Measurements from ENCODE around the gene ESPL1. TPM values are rescaled to one million over a fixed set of nuclear protein-coding genes. Genes with fewer than 3 reads are reported as not detected.

ESPL1 gene
- total RNA-seq, 3 donors from 2014 or later, result 0.33 to 1.3 (median 1.2) TPM

DNA sequence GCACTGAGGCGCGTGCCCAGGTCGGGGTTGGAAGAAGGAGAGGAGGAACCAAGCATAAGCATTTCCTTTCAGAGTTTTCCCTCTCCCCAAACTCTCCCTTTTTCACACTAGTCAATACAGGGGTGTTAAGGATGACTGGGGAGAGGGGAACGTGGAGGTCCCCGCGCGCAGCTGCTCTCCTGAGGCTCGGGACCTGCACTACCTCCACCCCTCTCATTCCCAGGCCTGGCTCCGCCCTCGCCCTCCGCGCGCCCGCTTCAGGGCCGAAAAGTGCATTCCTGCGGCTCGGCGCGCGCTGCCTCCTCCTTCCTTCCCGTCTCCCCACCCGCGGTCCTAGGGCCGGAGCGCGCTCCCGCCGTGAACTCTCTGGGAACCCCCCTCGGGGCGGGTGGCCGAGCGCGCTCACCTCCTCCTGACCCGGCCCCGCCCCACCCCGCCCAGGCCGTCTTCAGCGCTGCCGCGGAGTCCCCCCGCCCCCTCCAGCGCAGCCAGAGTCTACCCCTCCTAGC, 47.4 kb upstream of the ESPL1 start:
- Histone ChIP-seq H3K9me3 (no peaks in the 10 kb centered on the region), H3K27me3 (no peaks in the 10 kb centered on the region), H3K36me3 (no peaks in the 10 kb centered on the region), H3K4me3 (peak overlapping the region; percentile 58 to 77 (median 77)), H3K27ac (peak overlapping the region; percentile 99 to 100), H3K4me1 (peaks cover 30 to 59% of the 10 kb centered on the region in 2 donors)
- DNase-seq (ENCODE audit: low spot score in 2 of 2), result peak; percentile 89 to 93
- TF ChIP-seq POLR2AphosphoS5 (IDR thresholded peaks at IDR 0.05) (no peak), POLR2A (IDR thresholded peaks at IDR 0.05) (no peak)
- TF ChIP-seq, protein P1, sequence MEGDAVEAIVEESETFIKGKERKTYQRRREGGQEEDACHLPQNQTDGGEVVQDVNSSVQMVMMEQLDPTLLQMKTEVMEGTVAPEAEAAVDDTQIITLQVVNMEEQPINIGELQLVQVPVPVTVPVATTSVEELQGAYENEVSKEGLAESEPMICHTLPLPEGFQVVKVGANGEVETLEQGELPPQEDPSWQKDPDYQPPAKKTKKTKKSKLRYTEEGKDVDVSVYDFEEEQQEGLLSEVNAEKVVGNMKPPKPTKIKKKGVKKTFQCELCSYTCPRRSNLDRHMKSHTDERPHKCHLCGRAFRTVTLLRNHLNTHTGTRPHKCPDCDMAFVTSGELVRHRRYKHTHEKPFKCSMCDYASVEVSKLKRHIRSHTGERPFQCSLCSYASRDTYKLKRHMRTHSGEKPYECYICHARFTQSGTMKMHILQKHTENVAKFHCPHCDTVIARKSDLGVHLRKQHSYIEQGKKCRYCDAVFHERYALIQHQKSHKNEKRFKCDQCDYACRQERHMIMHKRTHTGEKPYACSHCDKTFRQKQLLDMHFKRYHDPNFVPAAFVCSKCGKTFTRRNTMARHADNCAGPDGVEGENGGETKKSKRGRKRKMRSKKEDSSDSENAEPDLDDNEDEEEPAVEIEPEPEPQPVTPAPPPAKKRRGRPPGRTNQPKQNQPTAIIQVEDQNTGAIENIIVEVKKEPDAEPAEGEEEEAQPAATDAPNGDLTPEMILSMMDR (IDR thresholded peaks at IDR 0.05), result peak in 1 of 3 donors; percentile 22
- intact Hi-C loops (cut with DNase I; ENCODE audit: low total_unique reads), result no loop called here

DNA sequence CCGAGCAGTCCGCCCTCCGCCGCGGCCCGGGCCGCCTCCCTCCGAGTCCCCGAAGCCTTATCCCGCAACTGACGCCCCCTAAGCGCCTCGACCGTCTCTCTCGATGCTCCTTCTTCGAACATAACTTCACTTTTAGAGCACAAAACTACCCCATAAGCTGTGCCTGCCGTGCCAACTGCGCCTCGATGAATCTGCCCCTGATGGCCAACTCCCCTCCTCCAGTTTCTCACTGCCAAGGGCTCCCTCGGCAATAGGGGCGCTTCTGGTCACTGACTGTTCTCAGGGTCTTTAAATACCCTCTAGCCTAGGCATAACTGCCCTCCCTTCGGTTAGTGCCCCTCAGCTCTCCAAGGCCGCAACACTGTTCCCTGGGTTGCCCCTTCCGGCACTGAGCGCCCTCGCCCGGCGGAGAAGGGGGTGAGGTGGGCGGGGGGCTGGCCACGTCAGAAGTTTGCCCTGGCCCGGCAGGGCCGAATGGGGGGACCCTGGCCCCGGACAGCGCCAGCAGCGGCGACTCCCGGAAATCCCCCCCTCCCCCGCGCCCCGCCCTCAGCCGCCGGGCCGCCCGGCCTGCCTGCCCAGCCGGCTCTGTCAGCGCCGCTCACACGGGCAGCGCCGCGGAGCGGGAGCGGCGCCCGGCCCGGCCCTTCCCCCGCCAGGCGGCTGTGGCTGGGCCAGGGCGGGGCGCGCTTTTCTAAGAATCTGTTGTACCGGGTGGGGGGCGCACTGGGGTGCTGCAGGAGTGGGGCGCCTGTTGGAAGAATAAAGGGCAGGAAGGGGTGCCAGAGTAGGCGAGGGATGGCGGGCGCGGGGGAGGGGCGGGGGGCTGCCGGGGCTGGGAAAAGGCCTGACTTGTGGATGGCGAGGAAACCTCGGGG, 46.7 kb upstream of the ESPL1 start:
- H3K27ac ChIP-seq, result peak overlapping the region; percentile 99 to 100
- H3K36me3 ChIP-seq, result no peaks in the 10 kb centered on the region
- H3K4me1 ChIP-seq, result peaks cover 30 to 59% of the 10 kb centered on the region in 2 donors
- TF ChIP-seq, protein P1 (IDR thresholded peaks at IDR 0.05), result peak in 1 of 3 donors; percentile 17
- TF ChIP-seq POLR2A (IDR thresholded peaks at IDR 0.05) (peak; percentile 61), POLR2AphosphoS5 (IDR thresholded peaks at IDR 0.05) (peak; percentile 36 to 73 (median 53))
- peak; percentile 62 to 77 for DNase-seq (ENCODE audit: low spot score in 2 of 2)
- intact Hi-C loops (cut with DNase I; ENCODE audit: low total_unique reads), result no loop called here
- H3K9me3 ChIP-seq, result no peaks in the 10 kb centered on the region
- peak overlapping the region; percentile 58 to 77 (median 77) for H3K4me3 ChIP-seq
- H3K27me3 ChIP-seq, result no peaks in the 10 kb centered on the region

DNA sequence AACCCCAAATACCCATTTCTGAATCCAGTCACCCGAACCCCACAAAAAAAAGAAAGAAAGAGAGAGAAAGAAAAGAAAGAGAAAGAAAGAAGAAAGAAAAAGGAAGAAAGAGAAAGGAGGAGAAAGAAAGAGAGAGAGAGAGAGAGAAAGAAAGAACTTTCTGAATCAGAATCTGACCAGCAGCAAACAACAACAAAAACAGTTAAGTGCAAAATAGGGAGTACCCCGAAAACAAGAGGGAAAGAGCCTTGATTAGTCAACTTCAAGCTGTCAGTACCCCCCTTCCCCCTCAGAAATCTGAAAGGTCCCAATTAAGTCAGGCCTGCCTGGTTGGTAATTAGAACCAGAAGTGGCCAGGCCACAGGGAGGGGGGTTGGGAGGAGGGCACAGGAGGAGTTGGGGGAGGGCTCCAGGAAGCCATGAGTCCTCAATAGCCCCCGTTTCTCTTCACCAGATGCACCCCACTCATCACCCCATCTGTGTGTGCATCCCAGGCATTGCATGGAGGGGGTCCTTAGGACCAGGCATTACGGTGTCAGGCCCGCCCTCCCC, 45.9 kb upstream of the ESPL1 start:
- intact Hi-C loops (cut with DNase I; ENCODE audit: low total_unique reads), result no loop called here
- TF ChIP-seq, protein P1 (IDR thresholded peaks at IDR 0.05), result no peak
- TF ChIP-seq POLR2AphosphoS5 (IDR thresholded peaks at IDR 0.05) (no peak), POLR2A (IDR thresholded peaks at IDR 0.05) (no peak)
- H3K36me3 ChIP-seq, result no peaks in the 10 kb centered on the region
- peak overlapping the region; percentile 58 to 77 (median 77) for H3K4me3 ChIP-seq
- no peak for DNase-seq (ENCODE audit: low spot score in 2 of 2)
- H3K9me3 ChIP-seq, result no peaks in the 10 kb centered on the region
- H3K4me1 ChIP-seq, result peaks cover 25 to 53% of the 10 kb centered on the region in 2 donors
- H3K27me3 ChIP-seq, result no peaks in the 10 kb centered on the region
- peak overlapping the region; percentile 99 to 100 for H3K27ac ChIP-seq

DNA sequence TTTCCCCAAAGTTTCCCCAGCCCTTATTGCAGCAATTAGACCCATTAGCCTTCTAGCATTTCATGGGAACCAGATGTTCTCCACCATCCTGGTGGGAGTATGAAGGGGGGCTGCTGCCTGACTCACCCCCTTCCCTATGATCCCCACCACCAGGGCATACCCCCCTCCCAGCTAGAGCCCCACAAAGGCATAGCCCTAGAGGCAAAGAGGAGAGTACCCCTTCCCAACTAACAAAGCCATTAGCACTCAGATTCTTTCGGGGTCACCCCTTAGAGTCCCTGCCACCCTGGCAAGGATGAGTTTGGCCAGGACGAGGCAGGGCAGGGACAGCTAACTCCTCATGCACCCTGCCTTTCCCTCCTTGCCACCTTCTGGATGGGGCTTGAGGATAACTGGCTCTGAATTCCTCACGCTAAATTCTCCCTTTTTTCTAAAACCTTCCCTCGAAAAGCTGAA, 45.3 kb upstream of the ESPL1 start:
- Histone ChIP-seq H3K36me3 (no peaks in the 10 kb centered on the region), H3K9me3 (no peaks in the 10 kb centered on the region), H3K27ac (peak overlapping the region; percentile 91 to 99), H3K27me3 (no peaks in the 10 kb centered on the region), H3K4me1 (peaks cover 19 to 47% of the 10 kb centered on the region in 2 donors), H3K4me3 (peak overlapping the region in 1 of 3 donors; percentile 37)
- no peak for TF ChIP-seq POLR2AphosphoS5 (IDR thresholded peaks at IDR 0.05)
- TF ChIP-seq, protein P1 (IDR thresholded peaks at IDR 0.05), result no peak
- no peak for TF ChIP-seq POLR2A (IDR thresholded peaks at IDR 0.05)
- no peak for DNase-seq (ENCODE audit: low spot score in 2 of 2)
- intact Hi-C loops (cut with DNase I; ENCODE audit: low total_unique reads), result no loop called here

All from breast epithelium (tissue), 4 donors.